ENCODE measurements around the gene PHPT1.

- TF ChIP-seq EGR1 (IDR thresholded peaks at IDR 0.05) (no peak), CEBPB (IDR thresholded peaks at IDR 0.05) (no peak), MAX (IDR thresholded peaks at IDR 0.05) (no peak), CREB1 (IDR thresholded peaks at IDR 0.05; ENCODE audit: low read depth) (no peak), YY1 (IDR thresholded peaks at IDR 0.05; ENCODE audit: low read depth) (no peak), REST (IDR thresholded peaks at IDR 0.05; ENCODE audit: low read depth) (no peak), TAF1 (IDR thresholded peaks at IDR 0.05; ENCODE audit: low read depth) (no peak), EP300 (IDR thresholded peaks at IDR 0.05; ENCODE audit: borderline replicate concordance) (no peak), TEAD4 (IDR thresholded peaks at IDR 0.05) (no peak)
Observed at GRCh38 chr9:136835932-136836904, 13.0 kb upstream of the PHPT1 start.

All from Ishikawa (cell line).